ENCODE results near the gene TBX21.

The TBX21 gene

DNA sequence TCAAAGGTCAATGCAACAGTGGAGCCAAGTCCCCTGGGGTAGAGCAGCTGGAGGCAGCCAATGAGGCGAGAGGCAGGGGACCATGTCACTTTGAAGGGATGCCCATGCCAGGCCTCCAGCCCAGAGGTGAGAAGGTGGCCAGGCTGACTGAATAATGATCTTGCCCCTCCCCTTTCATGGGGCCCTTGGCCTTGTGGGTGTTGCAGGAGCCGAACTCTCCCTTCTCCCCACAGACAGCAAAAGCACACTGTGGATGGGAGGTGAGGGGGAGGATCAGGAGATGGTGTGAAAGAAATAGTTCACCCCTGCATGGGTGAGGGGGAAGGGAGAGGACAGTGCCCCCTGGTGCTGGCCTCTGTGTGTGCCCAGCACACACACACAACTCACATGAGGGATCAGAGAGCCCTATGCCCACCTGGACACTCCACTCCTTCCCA is 15.8 kb upstream of the TBX21 start (continued):
- TF ChIP-seq, protein P1, sequence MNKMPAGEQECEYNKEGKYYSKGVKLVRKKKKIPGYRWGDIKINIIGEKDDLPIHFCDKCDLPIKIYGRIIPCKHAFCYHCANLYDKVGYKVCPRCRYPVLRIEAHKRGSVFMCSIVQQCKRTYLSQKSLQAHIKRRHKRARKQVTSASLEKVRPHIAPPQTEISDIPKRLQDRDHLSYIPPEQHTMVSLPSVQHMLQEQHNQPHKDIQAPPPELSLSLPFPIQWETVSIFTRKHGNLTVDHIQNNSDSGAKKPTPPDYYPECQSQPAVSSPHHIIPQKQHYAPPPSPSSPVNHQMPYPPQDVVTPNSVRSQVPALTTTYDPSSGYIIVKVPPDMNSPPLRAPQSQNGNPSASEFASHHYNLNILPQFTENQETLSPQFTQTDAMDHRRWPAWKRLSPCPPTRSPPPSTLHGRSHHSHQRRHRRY (tag by site-specific recombination; IDR thresholded peaks at IDR 0.05) = no peak
- TF ChIP-seq ZNF513 (tag by site-specific recombination; IDR thresholded peaks at IDR 0.05) = no peak

- H3K27ac ChIP-seq (ENCODE audit: extremely low read depth, low read depth, low read length) = no peak overlapping the region
- TF ChIP-seq ZIC2 (tag by site-specific recombination; IDR thresholded peaks at IDR 0.05) (peak; percentile 46; the same call in 1 of the 2 replicates), ZNF654 (tag by site-specific recombination; IDR thresholded peaks at IDR 0.05; ENCODE audit: low read depth) (no peak), SP2 (tag by site-specific recombination; IDR thresholded peaks at IDR 0.05) (0 out of 2 replicates have a peak, but pooled peaks have one; percentile 28), ZNF776 (tag by site-specific recombination; IDR thresholded peaks at IDR 0.05; ENCODE audit: borderline replicate concordance) (no peak), GLIS2 (tag by site-specific recombination; IDR thresholded peaks at IDR 0.05) (0 out of 2 replicates have a peak, but pooled peaks have one; percentile 12), ZEB2 (tag by site-specific recombination; IDR thresholded peaks at IDR 0.05) (no peak), EGR2 (tag by site-specific recombination; IDR thresholded peaks at IDR 0.05; ENCODE audit: low read depth) (peak; percentile 39; the same call in 1 of the 2 replicates), GLIS1 (tag by site-specific recombination; IDR thresholded peaks at IDR 0.05) (peak; percentile 41), YY2 (tag by site-specific recombination; IDR thresholded peaks at IDR 0.05) (no peak), SP3 (tag by site-specific recombination; IDR thresholded peaks at IDR 0.05) (0 out of 2 replicates have a peak, but pooled peaks have one; percentile 8), ZNF366 (tag by site-specific recombination; conservative IDR thresholded peaks at IDR 0.05) (0 out of 2 replicates have a peak, but pooled peaks have one; percentile 27)
- POLR2A ChIA-PET = interaction anchor here (0.6 to 1.7 kb wide), 4 partner anchors 10 to 21 kb away, joined by 3 to 9 read pairs (median 4); no protein-coding TSS in a partner anchor
- no peaks in the 10 kb centered on the region for H3K9me3 ChIP-seq (ENCODE audit: control insufficient read depth, insufficient read depth, low read depth, low read length)
- peaks cover 2% of the 10 kb centered on the region for H3K4me1 ChIP-seq (ENCODE audit: control insufficient read depth, insufficient read depth, low read length)
- CTCF ChIA-PET = interaction anchor here (0.5 to 2.7 kb wide), 15 partner anchors 8 to 882 kb away, joined by 3 to 25 read pairs (median 3); partner anchors contain the start of gene TBX21
- no peaks in the 10 kb centered on the region for H3K36me3 ChIP-seq (ENCODE audit: control insufficient read depth in 2 of 2, insufficient read depth in 1 of 2, low read length in 2 of 2)
- H3K4me3 ChIP-seq (ENCODE audit: low read depth, low read length) = no peak overlapping the region
These were observed 14.9 kb upstream of the TBX21 start for GRCh38 chr17:47717979-47718621.

DNA sequence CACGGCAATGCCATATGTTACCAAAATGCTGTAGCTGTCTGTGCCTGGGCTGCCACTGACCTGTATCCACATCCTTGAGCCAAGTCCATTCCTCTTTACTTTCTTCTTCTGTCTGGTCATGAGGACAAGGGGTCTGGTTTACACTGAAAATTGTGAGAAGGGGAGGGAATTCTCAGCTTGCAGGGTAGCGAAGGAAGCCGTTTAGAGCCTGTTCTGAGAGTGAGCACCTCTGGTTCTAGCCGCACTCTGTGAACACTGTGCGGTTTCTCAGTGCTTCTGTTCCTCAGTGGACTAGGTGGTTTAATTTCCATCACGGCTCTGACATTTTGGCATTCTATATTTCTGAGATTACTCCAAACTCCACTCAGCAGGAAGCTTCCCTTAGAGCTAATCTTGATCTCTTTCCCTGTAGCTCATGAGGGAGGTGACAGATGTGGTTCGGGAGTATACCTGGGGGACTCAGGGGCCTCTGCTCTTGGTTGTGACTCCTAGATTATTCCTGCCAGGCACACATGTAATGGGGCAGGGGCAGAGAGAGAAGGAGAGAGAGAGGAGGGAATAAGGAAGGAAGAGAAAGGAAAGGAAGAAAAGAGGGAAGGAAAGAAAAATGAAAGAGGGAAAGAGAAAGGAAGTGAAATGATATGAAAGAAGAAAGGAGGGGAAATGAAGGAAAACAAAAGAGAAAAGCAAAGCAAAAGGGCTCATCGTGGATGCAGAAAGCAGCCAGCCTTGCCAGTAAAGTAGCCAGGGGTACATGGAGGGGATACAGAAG is 14.2 kb upstream of the TBX21 start:
- Histone ChIP-seq H3K9me3 (ENCODE audit: control insufficient read depth, insufficient read depth, low read depth, low read length) (no peaks in the 10 kb centered on the region), H3K27ac (ENCODE audit: extremely low read depth, low read depth, low read length) (no peak overlapping the region), H3K4me1 (ENCODE audit: control insufficient read depth, insufficient read depth, low read length) (peaks cover 2% of the 10 kb centered on the region), H3K36me3 (ENCODE audit: control insufficient read depth in 2 of 2, insufficient read depth in 1 of 2, low read length in 2 of 2) (no peaks in the 10 kb centered on the region), H3K4me3 (ENCODE audit: low read depth, low read length) (no peak overlapping the region)
- ChIA-PET POLR2A (interaction anchor here (0.6 to 1.7 kb wide), 4 partner anchors 18 to 22 kb away, joined by 3 to 9 read pairs (median 4); no protein-coding TSS in a partner anchor), CTCF (interaction anchor here (0.5 to 2.7 kb wide), 19 partner anchors 7 to 883 kb away, joined by 3 to 25 read pairs (median 3); partner anchors contain the start of genes SP6 and TBX21)
- TF ChIP-seq, protein P2, sequence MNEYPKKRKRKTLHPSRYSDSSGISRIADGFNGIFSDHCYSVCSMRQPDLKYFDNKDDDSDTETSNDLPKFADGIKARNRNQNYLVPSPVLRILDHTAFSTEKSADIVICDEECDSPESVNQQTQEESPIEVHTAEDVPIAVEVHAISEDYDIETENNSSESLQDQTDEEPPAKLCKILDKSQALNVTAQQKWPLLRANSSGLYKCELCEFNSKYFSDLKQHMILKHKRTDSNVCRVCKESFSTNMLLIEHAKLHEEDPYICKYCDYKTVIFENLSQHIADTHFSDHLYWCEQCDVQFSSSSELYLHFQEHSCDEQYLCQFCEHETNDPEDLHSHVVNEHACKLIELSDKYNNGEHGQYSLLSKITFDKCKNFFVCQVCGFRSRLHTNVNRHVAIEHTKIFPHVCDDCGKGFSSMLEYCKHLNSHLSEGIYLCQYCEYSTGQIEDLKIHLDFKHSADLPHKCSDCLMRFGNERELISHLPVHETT (tag by site-specific recombination; IDR thresholded peaks at IDR 0.05) = no peak
- TF ChIP-seq, protein P3, sequence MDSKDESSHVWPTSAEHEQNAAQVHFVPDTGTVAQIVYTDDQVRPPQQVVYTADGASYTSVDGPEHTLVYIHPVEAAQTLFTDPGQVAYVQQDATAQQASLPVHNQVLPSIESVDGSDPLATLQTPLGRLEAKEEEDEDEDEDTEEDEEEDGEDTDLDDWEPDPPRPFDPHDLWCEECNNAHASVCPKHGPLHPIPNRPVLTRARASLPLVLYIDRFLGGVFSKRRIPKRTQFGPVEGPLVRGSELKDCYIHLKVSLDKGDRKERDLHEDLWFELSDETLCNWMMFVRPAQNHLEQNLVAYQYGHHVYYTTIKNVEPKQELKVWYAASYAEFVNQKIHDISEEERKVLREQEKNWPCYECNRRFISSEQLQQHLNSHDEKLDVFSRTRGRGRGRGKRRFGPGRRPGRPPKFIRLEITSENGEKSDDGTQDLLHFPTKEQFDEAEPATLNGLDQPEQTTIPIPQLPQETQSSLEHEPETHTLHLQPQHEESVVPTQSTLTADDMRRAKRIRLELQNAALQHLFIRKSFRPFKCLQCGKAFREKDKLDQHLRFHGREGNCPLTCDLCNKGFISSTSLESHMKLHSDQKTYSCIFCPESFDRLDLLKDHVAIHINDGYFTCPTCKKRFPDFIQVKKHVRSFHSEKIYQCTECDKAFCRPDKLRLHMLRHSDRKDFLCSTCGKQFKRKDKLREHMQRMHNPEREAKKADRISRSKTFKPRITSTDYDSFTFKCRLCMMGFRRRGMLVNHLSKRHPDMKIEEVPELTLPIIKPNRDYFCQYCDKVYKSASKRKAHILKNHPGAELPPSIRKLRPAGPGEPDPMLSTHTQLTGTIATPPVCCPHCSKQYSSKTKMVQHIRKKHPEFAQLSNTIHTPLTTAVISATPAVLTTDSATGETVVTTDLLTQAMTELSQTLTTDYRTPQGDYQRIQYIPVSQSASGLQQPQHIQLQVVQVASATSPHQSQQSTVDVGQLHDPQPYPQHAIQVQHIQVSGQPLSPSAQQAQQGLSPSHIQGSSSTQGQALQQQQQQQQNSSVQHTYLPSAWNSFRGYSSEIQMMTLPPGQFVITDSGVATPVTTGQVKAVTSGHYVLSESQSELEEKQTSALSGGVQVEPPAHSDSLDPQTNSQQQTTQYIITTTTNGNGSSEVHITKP (tag by site-specific recombination; IDR thresholded peaks at IDR 0.05) = no peak
- TF ChIP-seq MEIS1 (CRISPR knock-in tag; IDR thresholded peaks at IDR 0.05; ENCODE audit: borderline replicate concordance) (no peak), ZXDB (tag by site-specific recombination; IDR thresholded peaks at IDR 0.05) (no peak), ZNF692 (tag by site-specific recombination; IDR thresholded peaks at IDR 0.05) (no peak), PRDM1 (tag by site-specific recombination; IDR thresholded peaks at IDR 0.05) (peak; percentile 100), KLF17 (tag by site-specific recombination; IDR thresholded peaks at IDR 0.05) (no peak)

Data from HEK293 (cell line).